ENCODE measurements around the gene BRWD1.

DNA sequence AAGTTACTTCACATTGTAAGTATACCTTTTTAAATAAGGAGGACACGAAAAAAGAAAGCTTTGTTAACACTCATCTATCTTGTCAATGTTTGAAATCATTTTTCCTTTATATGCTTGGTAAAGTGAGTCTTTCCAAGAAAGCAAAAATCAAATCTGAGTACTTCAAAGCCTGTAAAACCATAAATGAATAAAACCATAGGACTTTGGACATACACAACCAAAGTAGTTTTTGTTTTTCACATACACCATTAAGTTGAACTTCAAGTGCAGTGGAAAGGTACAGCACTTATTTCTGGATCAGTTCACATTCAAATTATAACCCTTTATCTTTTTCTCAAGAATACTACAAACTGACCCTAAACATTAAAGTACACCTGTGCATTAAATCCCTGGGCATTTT is 120.1 kb downstream of the BRWD1 start:
- TF ChIP-seq, protein P1, sequence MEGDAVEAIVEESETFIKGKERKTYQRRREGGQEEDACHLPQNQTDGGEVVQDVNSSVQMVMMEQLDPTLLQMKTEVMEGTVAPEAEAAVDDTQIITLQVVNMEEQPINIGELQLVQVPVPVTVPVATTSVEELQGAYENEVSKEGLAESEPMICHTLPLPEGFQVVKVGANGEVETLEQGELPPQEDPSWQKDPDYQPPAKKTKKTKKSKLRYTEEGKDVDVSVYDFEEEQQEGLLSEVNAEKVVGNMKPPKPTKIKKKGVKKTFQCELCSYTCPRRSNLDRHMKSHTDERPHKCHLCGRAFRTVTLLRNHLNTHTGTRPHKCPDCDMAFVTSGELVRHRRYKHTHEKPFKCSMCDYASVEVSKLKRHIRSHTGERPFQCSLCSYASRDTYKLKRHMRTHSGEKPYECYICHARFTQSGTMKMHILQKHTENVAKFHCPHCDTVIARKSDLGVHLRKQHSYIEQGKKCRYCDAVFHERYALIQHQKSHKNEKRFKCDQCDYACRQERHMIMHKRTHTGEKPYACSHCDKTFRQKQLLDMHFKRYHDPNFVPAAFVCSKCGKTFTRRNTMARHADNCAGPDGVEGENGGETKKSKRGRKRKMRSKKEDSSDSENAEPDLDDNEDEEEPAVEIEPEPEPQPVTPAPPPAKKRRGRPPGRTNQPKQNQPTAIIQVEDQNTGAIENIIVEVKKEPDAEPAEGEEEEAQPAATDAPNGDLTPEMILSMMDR (IDR thresholded peaks at IDR 0.05) = no peak
- no peak for TF ChIP-seq POLR2A (IDR thresholded peaks at IDR 0.05)

All from vagina (tissue), 2 donors.